Liver (tissue), 9 donors: ENCODE results near the gene KRT84. TPM values are rescaled to one million over a fixed set of nuclear protein-coding genes. Genes with fewer than 3 reads are reported as not detected.

Experiments used
- DNase-seq: peaks from one replicate; pipeline ENCODE4 v3.0.0-alpha.2; 2017; ENCODE audit warnings: low spot score
- H3K27ac ChIP-seq, 2 donors: one replicate each; pipeline ENCODE4 v1.7.0; 2013; ENCODE audit warnings: inconsistent platforms in 2 of 2, low read length in 2 of 2, control low read depth in 1 of 2, low read depth in 1 of 2, mild to moderate bottlenecking in 1 of 2
- H3K27me3 ChIP-seq, 4 donors: one replicate each; pipeline versions ENCODE4 v1.6.1 to v1.7.0; 2013; ENCODE audit warnings: low read length in 3 of 4, inconsistent platforms in 1 of 4, mild to moderate bottlenecking in 1 of 4, moderate library complexity in 1 of 4; ENCODE audit not compliant: control insufficient read depth in 4 of 4, insufficient read depth in 4 of 4
- H3K36me3 ChIP-seq, 4 donors: one replicate each; pipeline versions ENCODE4 v1.6.1 to v1.7.0; 2013; ENCODE audit warnings: low read length in 3 of 4, mild to moderate bottlenecking in 3 of 4, low read depth in 1 of 4, moderate library complexity in 1 of 4; ENCODE audit not compliant: control insufficient read depth in 4 of 4, insufficient read depth in 3 of 4
- H3K4me1 ChIP-seq, 4 donors: one replicate each; pipeline versions ENCODE4 v1.6.1 to v1.7.0; 2013; ENCODE audit warnings: low read length in 3 of 4, mild to moderate bottlenecking in 3 of 4, moderate library complexity in 1 of 4; ENCODE audit not compliant: control insufficient read depth in 4 of 4, insufficient read depth in 4 of 4
- H3K4me3 ChIP-seq, 3 donors: one replicate each; pipeline versions ENCODE4 v1.6.1 to v1.7.0; 2013; ENCODE audit warnings: low read length in 3 of 3, control low read depth in 1 of 3, low read depth in 1 of 3, mild to moderate bottlenecking in 1 of 3
- H3K9ac ChIP-seq, 2 donors: one replicate each; pipeline ENCODE4 v1.7.0; 2013; ENCODE audit warnings: low read length in 2 of 2, mild to moderate bottlenecking in 2 of 2, moderate library complexity in 2 of 2, control low read depth in 1 of 2, low read depth in 1 of 2
- H3K9me3 ChIP-seq, 4 donors: one replicate each; pipeline versions ENCODE4 v1.6.1 to v1.7.0; 2013; ENCODE audit warnings: low read length in 3 of 4; ENCODE audit not compliant: control insufficient read depth in 4 of 4
- ATF3 ChIP-seq: IDR thresholded peaks from 2 replicates; pipeline ENCODE4 v1.6.1; 2016; ENCODE audit warnings: antibody characterized with exemption
- CTCF ChIP-seq: fragments of 150-350 bp; IDR thresholded peaks from 2 replicates; pipeline ENCODE4 v1.5.1; 2017; ENCODE audit warnings: improper control_type of control experiment, low read depth, low read length; ENCODE audit not compliant: missing input control
- EGR1 ChIP-seq, 2 donors: IDR thresholded peaks; 2 replicates each; pipeline ENCODE4 v1.6.1; 2016 to 2018; ENCODE audit warnings: antibody characterized with exemption in 2 of 2, low read depth in 2 of 2
- FOXA1 ChIP-seq: IDR thresholded peaks from 2 replicates; pipeline ENCODE4 v1.6.1; 2016; ENCODE audit warnings: antibody characterized with exemption
- FOXA2 ChIP-seq: IDR thresholded peaks from 2 replicates; pipeline ENCODE4 v1.6.1; 2016; ENCODE audit warnings: antibody characterized with exemption
- GABPA ChIP-seq, 2 donors: IDR thresholded peaks in 1 of 2; conservative IDR thresholded peaks in 1 of 2; 2 replicates each; pipeline ENCODE4 v1.6.1; 2016; ENCODE audit warnings: antibody characterized with exemption in 2 of 2, mild to moderate bottlenecking in 1 of 2, moderate library complexity in 1 of 2
- HNF4A ChIP-seq, 2 donors: conservative IDR thresholded peaks; 2 replicates each; pipeline ENCODE4 v1.6.1; 2016; ENCODE audit warnings: antibody characterized with exemption in 2 of 2, mild to moderate bottlenecking in 2 of 2
- HNF4G ChIP-seq: IDR thresholded peaks from 2 replicates; pipeline ENCODE4 v1.6.1; 2016; ENCODE audit warnings: antibody characterized with exemption
- JUND ChIP-seq, 2 donors: IDR thresholded peaks; 2 replicates each; pipeline ENCODE4 v1.6.1; 2016; ENCODE audit warnings: antibody characterized with exemption in 2 of 2
- MAX ChIP-seq: IDR thresholded peaks from 2 replicates; pipeline ENCODE4 v1.6.1; 2016; ENCODE audit warnings: antibody characterized with exemption
- NR2F2 ChIP-seq: IDR thresholded peaks from 2 replicates; pipeline ENCODE4 v1.6.1; 2016; ENCODE audit warnings: antibody characterized with exemption
- RAD21 ChIP-seq, 2 donors: IDR thresholded peaks; 2 replicates each; pipeline ENCODE4 v1.6.1; 2016; ENCODE audit warnings: antibody characterized with exemption in 2 of 2, mild to moderate bottlenecking in 2 of 2
- REST ChIP-seq: IDR thresholded peaks from 2 replicates; pipeline ENCODE4 v1.6.1; 2016; ENCODE audit warnings: antibody characterized with exemption, mild to moderate bottlenecking
- RXRA ChIP-seq, 2 donors: IDR thresholded peaks; 2 replicates each; pipeline ENCODE4 v1.6.1; 2017 to 2018; ENCODE audit warnings: antibody characterized with exemption in 2 of 2, mild to moderate bottlenecking in 1 of 2
- SP1 ChIP-seq: IDR thresholded peaks from 2 replicates; pipeline ENCODE4 v1.6.1; 2018; ENCODE audit warnings: antibody characterized with exemption, mild to moderate bottlenecking
- TAF1 ChIP-seq: conservative IDR thresholded peaks from 2 replicates; pipeline ENCODE4 v1.6.1; 2016; ENCODE audit warnings: antibody characterized with exemption, mild to moderate bottlenecking
- YY1 ChIP-seq: IDR thresholded peaks from 2 replicates; pipeline ENCODE4 v1.6.1; 2016; ENCODE audit warnings: antibody characterized with exemption, mild to moderate bottlenecking
- ZBTB33 ChIP-seq: IDR thresholded peaks from 2 replicates; pipeline ENCODE4 v1.6.1; 2016; ENCODE audit warnings: antibody characterized with exemption
- WGBS: extraction: QIAGEN DNeasy Blood & Tissue Kit; methylation state at CpG from one replicate; pipeline ENCODE4 v1.1.7; 2013; 5-methylcytosine and 5-hydroxymethylcytosine counted together
- polyA plus RNA-seq, 2 donors: library from polyadenylated mRNA; stranded (reverse) in 1 of 2; unstranded in 1 of 2; fragments of 200-250 nt in 1 of 2; fragments of >200 nt in 1 of 2; fragmentation: Nextera tagmentation in 1 of 2; extraction: Ambion mirVana in 1 of 2; gene quantifications; one replicate each; pipeline versions ENCODE4 v1.2.1 to v1.2.3, GENCODE V29; 2013 to 2015
- total RNA-seq, 2 donors: library from RNA; depleted of rRNA; stranded (reverse); fragments of >200 nt; gene quantifications; one replicate each; pipeline ENCODE4 v1.2.3, GENCODE V29; 2014
- donor health status: healthy.
- donor health status: healthy.
- donor health status: healthy.
- donor health status: healthy.
- donor health status: healthy.

Gene KRT84
- total and polyA plus RNA-seq, 4 donors, result not detected

GRCh38 chr12:52353766-52354165 is 31.7 kb downstream of the KRT84 start:
- Histone ChIP-seq H3K9ac (no peak overlapping the region), H3K27ac (no peak overlapping the region), H3K4me3 (no peak overlapping the region), H3K9me3 (no peaks in the 10 kb centered on the region), H3K36me3 (no peaks in the 10 kb centered on the region), H3K27me3 (no peaks in the 10 kb centered on the region), H3K4me1 (peaks cover 0 to 13% (median 6%) of the 10 kb centered on the region in 4 donors)
- no peak for TF ChIP-seq GABPA (IDR thresholded peaks at IDR 0.05 in 1 of 2, conservative IDR thresholded peaks at IDR 0.05 in 1 of 2)
- no peak for TF ChIP-seq ZBTB33
- no peak for TF ChIP-seq EGR1 (IDR thresholded peaks at IDR 0.05; ENCODE audit: low read depth in 2 of 2)
- no peak for TF ChIP-seq JUND (IDR thresholded peaks at IDR 0.05)
- no peak for TF ChIP-seq HNF4G
- TF ChIP-seq MAX, result no peak
- TF ChIP-seq CTCF, result no peak
- TF ChIP-seq HNF4A (conservative IDR thresholded peaks at IDR 0.05), result no peak
- no peak for TF ChIP-seq YY1
- DNase-seq, result no peak
- WGBS, result 80% methylated on average over 3 of the region's 3 CpGs

- H3K27me3 ChIP-seq, result no peaks in the 10 kb centered on the region
- H3K27ac ChIP-seq, result no peak overlapping the region
- no peak for TF ChIP-seq ZBTB33
- no peak for TF ChIP-seq RXRA (IDR thresholded peaks at IDR 0.05)
- TF ChIP-seq JUND (IDR thresholded peaks at IDR 0.05), result no peak
- TF ChIP-seq REST, result no peak
- no peak for TF ChIP-seq FOXA2
- no peak for TF ChIP-seq CTCF
- TF ChIP-seq SP1, result no peak
- no peak for TF ChIP-seq HNF4G
- no peak for TF ChIP-seq NR2F2
- TF ChIP-seq YY1, result no peak
- no peak for TF ChIP-seq GABPA (IDR thresholded peaks at IDR 0.05 in 1 of 2, conservative IDR thresholded peaks at IDR 0.05 in 1 of 2)
- TF ChIP-seq FOXA1, result no peak
- TF ChIP-seq ATF3, result no peak
- TF ChIP-seq MAX, result no peak
- TF ChIP-seq RAD21 (IDR thresholded peaks at IDR 0.05), result no peak
- TF ChIP-seq TAF1, result no peak
- no peak overlapping the region for H3K4me3 ChIP-seq
- no peak for DNase-seq
- H3K36me3 ChIP-seq, result no peaks in the 10 kb centered on the region
- no peak overlapping the region for H3K9ac ChIP-seq
- H3K9me3 ChIP-seq, result no peaks in the 10 kb centered on the region
- H3K4me1 ChIP-seq, result peaks cover 0 to 13% (median 6%) of the 10 kb centered on the region in 4 donors
- whole genome bisulfite sequencing, result 89% methylated on average over 2 of the region's 2 CpGs
These were observed 32.5 kb downstream of the KRT84 start for GRCh38 chr12:52352951-52353350.
